ENCODE measurements around the gene GFER. TPM values are rescaled to one million over a fixed set of nuclear protein-coding genes. Genes with fewer than 3 reads are reported as not detected.
"Not testable (repeated sequence)": the region's sequence is repeated elsewhere in the genome, so short reads cannot be mapped to it uniquely, and the experiment has no call there.

The GFER gene
- total RNA-seq, 2 donors from 2014 or later: 18.1 to 20.6 TPM

GRCh38 chr16:1950559-1950958 is 33.4 kb upstream of the GFER start:
- ATAC-seq: peak; percentile 44 to 51
- intact Hi-C loops (cut with DNase I): no loop called here

GRCh38 chr16:1953734-1954133 is 30.3 kb upstream of the GFER start:
- intact Hi-C loops (cut with DNase I): no loop called here
- DNase-seq (peak; percentile 22), ATAC-seq (peak in 1 of 2 donors; percentile 8)

More at GRCh38 chr16:1950559-1950958, 33.4 kb upstream of the GFER start:
- DNase-seq: no peak

GRCh38 chr16:1957434-1958142 is 26.4 kb upstream of the GFER start:
- intact Hi-C loops (cut with DNase I); ATAC-seq; DNase-seq: not testable (repeated sequence)

- ATAC-seq, DNase-seq: not testable (repeated sequence)
These were observed 25.9 kb upstream of the GFER start for GRCh38 chr16:1958143-1958491.

GRCh38 chr16:1958715-1959268 is 25.2 kb upstream of the GFER start:
- DNase-seq (no peak), ATAC-seq (peak; percentile 0 to 5)
- intact Hi-C loops (cut with DNase I): no loop called here

More at GRCh38 chr16:1958143-1958491, 25.9 kb upstream of the GFER start:
- intact Hi-C loops (cut with DNase I): not testable (repeated sequence)

- intact Hi-C loops (cut with DNase I): no loop called here
- ATAC-seq (peak; percentile 89 to 93), DNase-seq (peak; percentile 95)
These were observed 24.5 kb upstream of the GFER start, which contains the start of gene NDUFB10 for GRCh38 chr16:1959269-1960039. TSS of gene NDUFB10 (plus strand) at chr16:1959538. CDS start at chr16:1959625, 87 bp downstream.

GRCh38 chr16:1960665-1961630 is 23.0 kb upstream of the GFER start:
- DNase-seq: no peak
- intact Hi-C loops (cut with DNase I): no loop called here
- ATAC-seq: no peak

- no peak for DNase-seq
- intact Hi-C loops (cut with DNase I): no loop called here
- no peak for ATAC-seq
These were observed 22.3 kb upstream of the GFER start for GRCh38 chr16:1961651-1962067.

GRCh38 chr16:1962161-1963153 is 21.5 kb upstream of the GFER start:
- ATAC-seq; DNase-seq; intact Hi-C loops (cut with DNase I): not testable (repeated sequence)

GRCh38 chr16:1963806-1964505 is 20.0 kb upstream of the GFER start:
- DNase-seq (peak; percentile 65), ATAC-seq (peak; percentile 42 to 46)
- intact Hi-C loops (cut with DNase I): no loop called here

- intact Hi-C loops (cut with DNase I): no loop called here
- DNase-seq: peak; percentile 99
- ATAC-seq: peak; percentile 97
These were observed 19.2 kb upstream of the GFER start, which contains the start of gene RPS2 for GRCh38 chr16:1964506-1965395. TSS of gene RPS2 (minus strand) at chr16:1964826. CDS start at chr16:1964625, 201 bp downstream.

- intact Hi-C loops (cut with DNase I): no loop called here
- no peak for DNase-seq
- ATAC-seq: peak in 1 of 2 donors; percentile 0
These were observed 18.5 kb upstream of the GFER start for GRCh38 chr16:1965396-1966001.

- intact Hi-C loops (cut with DNase I): no loop called here
- ATAC-seq (no peak), DNase-seq (no peak)
These were observed 17.5 kb upstream of the GFER start, which contains the start of gene RNF151 for GRCh38 chr16:1966460-1966859. TSS of gene RNF151 (plus strand) at chr16:1966856. CDS start at chr16:1966882, 26 bp downstream.

- intact Hi-C loops (cut with DNase I): no loop called here
- no peak for ATAC-seq
These were observed 15.6 kb upstream of the GFER start for GRCh38 chr16:1968146-1968953.

More at GRCh38 chr16:1968146-1968953, 15.6 kb upstream of the GFER start:
- no peak for DNase-seq

All from left cardiac atrium (tissue), 4 donors.